ENCODE data around the gene MUL1.
"Not testable (repeated sequence)": the region's sequence is repeated elsewhere in the genome, so short reads cannot be mapped to it uniquely, and the experiment has no call there.

Gene MUL1

GRCh38 chr1:20511518-20512428, 3.8 kb upstream of the MUL1 start:
- DNase-seq = no peak

- no peak for DNase-seq
Observed at GRCh38 chr1:20508411-20508771, 440 bp upstream of the MUL1 start.

- DNase-seq = no peak
Observed at GRCh38 chr1:20507248-20507563, 745 bp downstream of the MUL1 start.

DNA sequence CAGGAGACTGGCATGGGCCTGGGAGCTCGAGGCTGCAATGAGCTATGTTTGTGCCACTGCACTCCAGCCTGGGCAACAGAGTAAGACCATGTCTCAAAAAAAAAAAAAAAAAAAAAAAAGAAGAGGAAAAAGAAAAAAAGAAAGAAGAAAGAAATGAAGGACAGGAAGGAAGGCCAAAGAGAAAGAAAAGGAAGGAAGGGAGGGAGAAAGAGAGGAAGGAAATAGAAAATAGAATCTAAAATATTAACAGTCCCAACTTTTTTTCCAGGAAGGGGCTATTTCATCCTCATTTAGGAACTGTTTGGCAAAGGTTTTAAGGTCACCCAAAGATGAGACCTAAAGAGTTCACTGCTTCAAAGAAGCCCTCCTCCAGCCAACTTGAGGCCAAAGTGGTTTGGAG, 2.5 kb downstream of the MUL1 start:
- no peak for DNase-seq

- DNase-seq = no peak
Observed at GRCh38 chr1:20500716-20501115, 7.2 kb downstream of the MUL1 start.

DNA sequence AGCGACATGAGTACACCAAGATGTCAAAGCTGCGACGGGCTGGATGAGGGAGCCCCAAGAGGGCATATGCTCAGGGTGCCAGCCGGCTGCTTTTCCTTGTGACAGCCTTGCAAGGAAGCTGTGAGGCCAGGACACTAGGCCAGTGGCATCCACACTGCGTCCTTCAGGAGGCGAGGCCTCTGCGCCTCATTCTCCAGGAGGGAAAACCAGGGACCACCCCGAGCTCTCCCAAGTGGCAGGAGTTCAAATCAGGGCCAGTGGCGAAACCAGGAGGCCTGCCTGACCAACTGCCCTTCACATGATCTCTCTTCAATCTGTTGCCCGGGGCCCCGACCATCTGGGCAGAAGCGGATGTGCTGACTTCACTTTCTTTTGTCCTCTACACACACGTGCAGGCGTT, 8.2 kb downstream of the MUL1 start:
- no peak for DNase-seq

- no peak for DNase-seq
Observed at GRCh38 chr1:20499105-20499504, 8.8 kb downstream of the MUL1 start.

GRCh38 chr1:20498116-20498515, 9.8 kb downstream of the MUL1 start:
- no peak for DNase-seq

- DNase-seq = no peak
Observed at GRCh38 chr1:20497506-20497905, 10.4 kb downstream of the MUL1 start.

DNA sequence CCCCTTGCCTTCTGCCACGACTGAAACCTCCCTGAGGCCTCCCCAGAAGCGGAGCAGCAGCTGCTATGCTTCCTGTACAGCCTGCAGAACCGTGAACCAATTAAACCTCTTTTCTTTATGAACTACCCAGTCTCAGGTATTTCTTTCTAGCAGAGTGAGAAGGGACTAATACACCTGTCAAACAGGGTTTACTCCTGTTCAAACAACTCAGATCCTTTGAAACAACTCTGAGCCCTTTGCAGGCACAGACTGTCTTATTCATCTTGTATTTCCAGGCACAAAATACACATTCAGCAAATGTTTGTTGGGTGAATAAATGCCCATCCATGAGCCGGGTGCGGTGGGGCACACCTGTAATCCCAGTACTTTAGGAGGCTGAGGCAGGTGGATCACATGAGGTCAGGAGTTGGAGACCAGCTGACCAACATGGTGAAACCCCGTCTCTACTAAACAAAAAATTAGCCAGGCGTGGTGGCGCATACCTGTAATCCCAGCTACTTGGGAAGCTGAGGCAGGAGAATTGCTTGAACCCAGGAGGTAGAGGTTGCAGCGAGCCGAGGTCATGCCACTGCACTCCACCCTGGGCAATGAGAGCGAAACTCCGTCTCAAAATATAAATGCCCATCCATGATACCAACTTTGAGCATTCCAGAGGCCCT, 11.1 kb downstream of the MUL1 start:
- not testable (repeated sequence) for DNase-seq

DNA sequence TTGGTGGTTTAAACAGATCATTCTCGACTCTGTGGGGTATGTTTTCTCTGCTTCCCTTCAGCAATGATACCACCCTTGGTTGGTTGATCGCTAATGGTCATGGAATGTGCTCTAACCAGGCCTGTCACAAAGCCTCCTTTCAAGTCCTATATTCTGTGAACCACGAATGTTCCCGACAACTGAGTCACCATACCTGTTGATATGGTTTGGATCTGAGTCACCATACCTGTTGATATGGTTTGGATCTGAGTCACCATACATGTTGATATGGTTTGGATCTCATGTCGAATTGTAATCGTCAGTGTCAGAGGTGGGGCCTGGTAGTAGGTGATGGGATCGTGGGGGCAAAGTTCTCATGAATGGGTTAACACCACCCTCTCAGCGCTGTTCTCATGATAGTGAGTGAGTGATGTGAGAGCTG, 11.7 kb downstream of the MUL1 start:
- no peak for DNase-seq

DNA sequence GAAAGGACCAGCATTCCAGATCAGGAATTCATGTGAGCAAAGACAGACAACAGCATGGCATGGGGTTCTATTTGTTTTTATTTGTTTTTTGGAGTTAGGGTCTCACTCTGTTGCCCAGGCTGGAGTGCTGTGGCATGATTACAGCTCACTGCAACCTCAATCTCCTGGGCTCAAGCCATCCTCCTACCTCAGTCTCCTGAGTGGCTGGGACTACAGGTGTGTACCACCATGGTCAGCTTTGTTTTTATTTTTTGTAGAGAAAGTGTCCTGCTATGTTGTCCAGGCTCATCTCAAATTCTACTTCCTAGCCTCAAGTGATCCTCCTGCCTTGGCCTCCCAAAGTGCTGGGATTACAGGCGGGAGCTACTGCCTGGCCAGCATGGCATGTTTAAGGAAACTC, 12.3 kb downstream of the MUL1 start:
- DNase-seq = no peak

GRCh38 chr1:20494609-20495311, 13.2 kb downstream of the MUL1 start:
- DNase-seq = no peak

- peak; percentile 41 for DNase-seq
Observed at GRCh38 chr1:20493839-20494608, 13.9 kb downstream of the MUL1 start.

DNA sequence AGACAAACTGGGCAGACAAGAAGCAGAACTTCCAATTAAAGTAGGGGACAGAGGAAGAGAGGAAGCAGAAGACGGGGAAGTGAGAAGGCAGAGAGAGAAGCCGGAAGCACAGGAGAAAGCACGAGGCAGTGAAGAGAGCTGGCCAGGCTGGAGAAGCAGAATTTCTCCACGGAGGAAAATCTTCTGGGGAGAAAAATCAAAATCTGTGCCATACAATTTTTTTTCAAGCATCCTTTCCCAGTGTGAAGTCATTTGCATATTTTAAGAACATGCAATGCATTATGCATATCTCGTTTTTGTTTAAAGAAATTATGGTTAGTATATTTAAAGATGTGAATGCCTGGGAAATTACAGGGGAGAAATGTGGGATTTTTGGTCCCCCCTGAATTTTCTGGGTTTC, 14.6 kb downstream of the MUL1 start:
- no peak for DNase-seq

GRCh38 chr1:20492751-20493150, 15.2 kb downstream of the MUL1 start:
- DNase-seq = no peak

GRCh38 chr1:20491866-20492265, 16.1 kb downstream of the MUL1 start:
- no peak for DNase-seq

DNA sequence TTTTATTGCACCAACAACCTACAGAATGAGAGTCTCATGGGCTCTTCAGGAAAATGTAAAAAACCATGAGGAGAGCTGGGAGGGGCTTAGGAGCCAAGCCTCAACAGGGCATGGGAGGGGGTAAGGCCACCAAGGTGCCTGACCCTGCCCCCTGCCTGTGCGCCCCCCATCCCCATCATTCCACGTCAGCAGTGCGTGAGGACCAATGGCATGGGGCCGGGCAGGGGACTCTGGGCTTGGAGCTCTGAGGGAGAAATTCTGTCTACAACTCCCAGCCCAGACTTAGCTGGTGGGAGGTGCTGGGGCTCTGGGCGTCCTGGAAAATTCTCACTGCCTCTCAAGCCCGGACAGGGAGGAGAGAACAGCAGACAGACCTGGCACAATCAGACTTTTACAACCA, 16.8 kb downstream of the MUL1 start:
- DNase-seq = no peak

DNA sequence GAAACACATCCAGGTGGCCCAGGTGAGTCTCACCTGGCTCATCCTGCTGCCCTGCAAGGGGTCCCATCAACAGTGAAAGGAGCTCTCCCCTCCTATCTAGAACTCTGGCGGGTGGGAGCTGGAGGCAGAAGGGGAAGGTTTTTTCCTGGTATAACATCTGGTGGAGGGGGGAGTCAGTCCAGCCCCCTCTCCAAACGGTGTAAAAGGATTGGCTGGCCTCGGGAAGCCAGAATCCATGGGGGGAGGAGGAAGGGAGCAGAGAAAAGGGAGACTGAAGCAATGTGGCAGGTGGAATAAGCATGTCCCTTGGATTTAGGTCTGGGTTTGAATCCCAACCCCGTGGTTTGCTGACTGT, 20.7 kb downstream of the MUL1 start:
- no peak for DNase-seq

DNA sequence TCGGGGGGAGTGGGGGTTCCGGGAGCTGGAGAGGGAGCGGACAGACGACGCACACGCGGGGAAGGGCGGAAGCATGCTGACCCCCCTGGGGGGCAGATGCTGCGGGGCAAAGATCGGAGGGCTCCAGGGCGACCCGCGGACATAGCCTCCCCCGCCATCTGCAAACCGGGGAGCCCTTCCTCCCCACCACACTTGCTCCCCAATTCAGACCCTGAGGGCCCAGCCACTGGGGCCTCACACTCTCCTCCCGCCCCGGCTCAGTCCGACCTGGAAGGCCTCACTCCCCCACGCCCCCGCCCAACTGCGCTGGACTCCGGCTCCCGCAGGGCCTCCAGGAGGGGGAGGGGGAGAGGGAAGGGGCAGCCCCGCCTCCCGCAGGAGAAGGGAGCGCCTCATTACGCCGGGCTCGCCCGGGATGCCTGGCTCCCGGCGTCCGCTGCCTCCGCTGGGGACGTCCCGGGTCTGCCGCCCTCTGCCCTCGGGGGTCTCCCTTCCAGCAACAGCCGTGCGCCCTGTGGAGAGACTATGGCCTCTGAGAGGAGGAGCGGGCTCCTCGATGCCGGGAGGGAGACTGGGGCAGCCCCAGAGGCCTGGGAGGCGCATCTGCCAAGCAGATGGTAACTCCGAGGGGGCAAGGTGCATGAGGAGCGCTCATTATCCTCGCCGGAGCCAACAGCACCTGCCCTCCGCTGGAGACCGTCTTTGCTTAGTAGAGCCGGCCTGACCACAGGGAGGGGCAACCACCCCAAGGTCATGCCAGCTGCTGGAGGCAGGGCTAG, 21.3 kb downstream of the MUL1 start:
- no peak for DNase-seq

DNA sequence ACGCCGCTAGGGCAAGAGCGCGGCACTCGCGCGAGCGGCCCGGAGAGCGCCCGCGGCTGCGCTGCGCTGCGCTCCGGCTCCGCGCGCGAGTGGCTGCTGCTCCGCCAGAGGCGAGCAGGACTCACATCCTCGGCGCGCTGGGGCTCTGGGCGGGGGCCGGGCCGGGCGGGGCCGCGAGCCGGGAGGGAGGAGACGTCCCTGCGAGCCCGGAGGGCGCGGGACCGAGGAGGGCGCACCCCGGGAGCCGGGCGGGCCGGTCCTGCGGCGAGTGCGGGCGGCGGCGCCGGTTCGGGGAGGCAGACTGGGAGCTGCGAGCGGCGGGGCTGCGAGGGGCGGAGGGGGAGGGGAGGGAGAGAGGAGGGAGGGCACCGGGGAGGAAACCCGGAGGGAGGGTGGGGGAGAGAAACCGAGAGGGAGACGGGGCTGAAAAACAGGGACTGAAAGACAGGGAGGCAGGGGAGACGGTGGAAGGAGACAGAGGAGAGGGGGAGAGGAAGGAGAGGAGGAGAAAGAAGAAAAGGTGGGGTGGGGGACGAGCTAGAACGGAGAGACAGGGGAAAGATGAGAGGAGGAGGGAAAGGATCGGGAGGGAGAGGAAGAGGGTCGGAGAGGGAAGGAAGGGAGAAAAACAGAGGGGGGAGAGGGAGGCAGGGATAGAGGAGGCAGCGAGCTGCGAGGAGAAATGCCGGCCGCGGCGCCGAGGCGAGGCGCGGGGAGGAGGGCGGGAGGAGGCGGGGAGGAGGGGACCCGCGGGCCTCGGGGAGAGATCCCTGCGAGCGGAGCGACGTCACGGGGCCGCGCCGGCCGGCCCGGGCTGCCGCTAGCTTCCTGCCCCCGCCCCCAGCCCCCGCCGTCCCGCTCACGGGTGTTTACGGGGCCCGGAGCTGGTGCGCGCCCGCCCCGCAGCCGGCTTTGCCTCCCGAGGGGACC, 22.2 kb downstream of the MUL1 start, which contains the start of gene CAMK2N1:
TSS of gene CAMK2N1 (minus strand) at position 684 of the 930 bp plus-strand sequence. CDS start 831 bp downstream, outside the sequence.
- DNase-seq = no peak

Measured in NCI-H1436 treated with DMSO at 0.1 percent for 48 hours (cell line).